GM23338 (cell line): ENCODE results near the gene SLC24A4. TPM values are rescaled to one million over a fixed set of nuclear protein-coding genes. Genes with fewer than 3 reads are reported as not detected.

Experiments
- ATAC-seq: fragments of 200-7000 bp; cut with Tn5 transposase; 3 replicates; pipeline ENCODE4 v1.9.1; 2020
- DNase-seq: peaks from one replicate; pipeline ENCODE4 v3.0.0-alpha.2; 2015; ENCODE audit warnings: low spot score
- H2AFZ ChIP-seq: fragments of 200-600 bp; sonication (generic); 2 replicates; pipeline ENCODE4 v1.8.0; 2016; ENCODE audit warnings: antibody characterized with exemption, mild to moderate bottlenecking, moderate library complexity
- H3F3A ChIP-seq: fragments of 200-600 bp; sonication (generic); replicated peaks from 2 replicates; pipeline ENCODE4 v1.8.0; 2017; ENCODE audit warnings: antibody characterized with exemption, mixed run types, low read depth
- H3K27ac ChIP-seq: fragments of 200-600 bp; sonication (generic); 2 replicates; pipeline ENCODE4 v1.6.1; 2016; ENCODE audit warnings: low read depth
- H3K27me3 ChIP-seq: fragments of 200-600 bp; sonication (generic); 2 replicates; pipeline ENCODE4 v1.8.0; 2016; ENCODE audit warnings: mild to moderate bottlenecking, mixed run types, moderate library complexity; ENCODE audit not compliant: insufficient read depth
- H3K36me3 ChIP-seq: fragments of 200-600 bp; sonication (generic); 2 replicates; pipeline ENCODE4 v1.8.0; 2016; ENCODE audit warnings: mild to moderate bottlenecking; ENCODE audit not compliant: insufficient read depth
- H3K4me1 ChIP-seq: fragments of 200-600 bp; sonication (generic); 2 replicates; pipeline ENCODE4 v1.8.0; 2016; ENCODE audit warnings: mild to moderate bottlenecking, moderate library complexity; ENCODE audit not compliant: insufficient read depth
- H3K4me2 ChIP-seq: fragments of 200-600 bp; sonication (generic); 2 replicates; pipeline ENCODE4 v1.7.1; 2017; ENCODE audit warnings: mixed run types
- H3K4me3 ChIP-seq: fragments of 200-600 bp; sonication (generic); 2 replicates; pipeline ENCODE4 v1.6.1; 2016; ENCODE audit warnings: mixed run types
- H3K79me2 ChIP-seq: fragments of 200-600 bp; sonication (generic); replicated peaks from 2 replicates; pipeline ENCODE4 v1.8.0; 2017; ENCODE audit warnings: mild to moderate bottlenecking; ENCODE audit not compliant: insufficient read depth
- H3K9me2 ChIP-seq: fragments of 200-600 bp; sonication (generic); 2 replicates; pipeline ENCODE4 v1.8.0; 2017; ENCODE audit not compliant: insufficient read depth
- H4K20me1 ChIP-seq: fragments of 200-600 bp; sonication (generic); replicated peaks from 2 replicates; pipeline ENCODE4 v1.8.0; 2017; ENCODE audit warnings: mild to moderate bottlenecking; ENCODE audit not compliant: insufficient read depth
- H3K27ac Mint-ChIP-seq: 2 replicates; pipeline ENCODE4 v1.8.0; 2020; ENCODE audit warnings: inconsistent platforms, mild to moderate bottlenecking, moderate library complexity, mixed read lengths
- H3K27me3 Mint-ChIP-seq: 3 replicates; pipeline ENCODE4 v1.8.0; 2022; ENCODE audit warnings: low read depth, mild to moderate bottlenecking, moderate library complexity, mixed read lengths, inconsistent platforms; ENCODE audit not compliant: insufficient read depth, poor library complexity
- H3K36me3 Mint-ChIP-seq: 3 replicates; pipeline ENCODE4 v1.8.0; 2021; ENCODE audit warnings: low read depth, mild to moderate bottlenecking, inconsistent platforms, moderate library complexity, mixed read lengths
- H3K4me1 Mint-ChIP-seq: 3 replicates; pipeline ENCODE4 v1.8.0; 2020; ENCODE audit warnings: mild to moderate bottlenecking, inconsistent platforms, mixed read lengths
- H3K4me3 Mint-ChIP-seq: 3 replicates; pipeline ENCODE4 v1.8.0; 2021; ENCODE audit warnings: moderate library complexity, mild to moderate bottlenecking, inconsistent platforms, mixed read lengths
- H3K9me3 Mint-ChIP-seq: 3 replicates; pipeline ENCODE4 v1.8.0; 2020; ENCODE audit warnings: moderate library complexity, mild to moderate bottlenecking, inconsistent platforms, mixed read lengths
- CREB1 ChIP-seq: fragments of 250-450 bp; sonication (Bioruptor Pico); IDR thresholded peaks from 2 replicates; pipeline ENCODE4 v1.5.0; 2020; ENCODE audit warnings: low read depth, mild to moderate bottlenecking, moderate library complexity
- CTCF ChIP-seq, 2 experiments: fragments of 200-600 bp in 1 of 2; sonication (generic) in 1 of 2; conservative IDR thresholded peaks; 2 replicates each; pipeline versions ENCODE4 v1.5.1 to v1.6.1; 2016 to 2017; ENCODE audit warnings: antibody characterized with exemption in 2 of 2, low read depth in 2 of 2, mild to moderate bottlenecking in 2 of 2, moderate library complexity in 1 of 2
- ETS1 ChIP-seq: IDR thresholded peaks from 2 replicates; pipeline ENCODE4 v1.6.1; 2016; ENCODE audit warnings: antibody characterized with exemption
- EZH2 ChIP-seq: fragments of 200-600 bp; sonication (generic); IDR thresholded peaks from one replicate; pipeline ENCODE4 v1.8.0; 2017; ENCODE audit warnings: antibody characterized with exemption, mild to moderate bottlenecking, low read depth; ENCODE audit not compliant: unreplicated experiment
- EZH2phosphoT487 ChIP-seq: fragments of 200-600 bp; sonication (generic); IDR thresholded peaks from one replicate; pipeline ENCODE4 v1.8.1; 2018; ENCODE audit warnings: antibody characterized with exemption; ENCODE audit not compliant: unreplicated experiment
- JUNB ChIP-seq: IDR thresholded peaks from one replicate; pipeline ENCODE4 v1.6.1; 2016; ENCODE audit warnings: antibody characterized with exemption; ENCODE audit not compliant: unreplicated experiment
- NANOG ChIP-seq: IDR thresholded peaks from 2 replicates; pipeline ENCODE4 v1.6.1; 2016; ENCODE audit warnings: antibody characterized with exemption, borderline replicate concordance
- POLR2AphosphoS5 ChIP-seq: IDR thresholded peaks from 2 replicates; pipeline ENCODE4 v1.6.1; 2016; ENCODE audit warnings: antibody characterized with exemption, low read depth
- REST ChIP-seq: IDR thresholded peaks from one replicate; pipeline ENCODE4 v1.6.1; 2018; ENCODE audit warnings: antibody characterized with exemption; ENCODE audit not compliant: unreplicated experiment
- STAT1 ChIP-seq: IDR thresholded peaks from one replicate; pipeline ENCODE4 v1.6.1; 2016; ENCODE audit warnings: antibody characterized with exemption; ENCODE audit not compliant: unreplicated experiment
- ZNF114 ChIP-seq: fragments of 250-450 bp; sonication (Bioruptor Pico); IDR thresholded peaks from 2 replicates; pipeline ENCODE4 v1.5.0; 2020; ENCODE audit warnings: mild to moderate bottlenecking, moderate library complexity
- ZNF331 ChIP-seq: fragments of 250-450 bp; sonication (Bioruptor Pico); IDR thresholded peaks from 2 replicates; pipeline ENCODE4 v1.5.0; 2020; ENCODE audit warnings: low read depth, mild to moderate bottlenecking, moderate library complexity
- polyA plus RNA-seq: library from polyadenylated mRNA; unstranded; fragments of >200 nt; fragmentation: Nextera tagmentation; extraction: Ambion mirVana; gene quantifications from 2 replicates; pipeline ENCODE4 v1.2.1, GENCODE V29; 2016
- total RNA-seq: library from RNA; depleted of rRNA; stranded (reverse); fragments of >200 nt; shearing (Covaris generic); gene quantifications from 2 replicates; pipeline ENCODE4 v1.2.3, GENCODE V29; 2014

SLC24A4 gene
- total and polyA plus RNA-seq, 2 experiments from 2014 or later, result 0.06 to 0.38 TPM

GRCh38 chr14:92528486-92529100, 205.6 kb downstream of the SLC24A4 start:
- Mint-ChIP-seq H3K9me3 (no peaks in the 10 kb centered on the region), H3K4me3 (no peak overlapping the region), H3K36me3 (no peaks in the 10 kb centered on the region), H3K27ac (no peak overlapping the region), H3K27me3 (peaks cover 12% of the 10 kb centered on the region), H3K4me1 (no peaks in the 10 kb centered on the region)
- H3K36me3 ChIP-seq, result no peaks in the 10 kb centered on the region
- H3F3A ChIP-seq, result no peaks in the 10 kb centered on the region
- no peak overlapping the region for H3K4me2 ChIP-seq
- TF ChIP-seq ZNF331 (CRISPR knock-in tag) (no peak), CREB1 (CRISPR knock-in tag) (no peak), ETS1 (no peak), ZNF114 (CRISPR knock-in tag) (no peak), EZH2phosphoT487 (no peak), POLR2AphosphoS5 (no peak), EZH2 (no peak), REST (no peak), STAT1 (no peak), JUNB (no peak), NANOG (no peak), CTCF (conservative IDR thresholded peaks at IDR 0.05; ENCODE audit: low read depth in 2 of 2) (no peak)
- DNase-seq (no peak), ATAC-seq (no peak)
- H2AFZ ChIP-seq, result no peak overlapping the region
- no peak overlapping the region for H3K27ac ChIP-seq
- no peaks in the 10 kb centered on the region for H3K27me3 ChIP-seq
- no peaks in the 10 kb centered on the region for H3K4me1 ChIP-seq
- no peak overlapping the region for H3K4me3 ChIP-seq
- no peaks in the 10 kb centered on the region for H3K79me2 ChIP-seq
- no peaks in the 10 kb centered on the region for H3K9me2 ChIP-seq
- no peaks in the 10 kb centered on the region for H4K20me1 ChIP-seq
